HCT116 (cell line): ENCODE results near the gene SERINC3. TPM values are rescaled to one million over a fixed set of nuclear protein-coding genes. Genes with fewer than 3 reads are reported as not detected.

ENCODE experiments used
- ATAC-seq: fragments of 200-7000 bp; cut with Tn5 transposase; 2 replicates; pipeline ENCODE4 v1.9.1; 2020; ENCODE audit warnings: mild to moderate bottlenecking, moderate library complexity
- BruUV-seq: library from RNA; stranded (reverse); fragments of 400-500 nt; replicated peaks from 2 replicates; lab custom pipeline; 2021; lab: Mats Ljungman, UMichigan
- CTCF ChIA-PET: fragments of 300-600 bp; sonication (Branson Sonifier 250); formaldehyde crosslinking; loops from one replicate; lab custom pipeline; 2021; ENCODE audit warnings: antibody characterized with exemption; lab: Charles Lee
- POLR2A ChIA-PET: fragments of 300-600, 350-600 bp; sonication (Branson Sonifier 250); formaldehyde crosslinking; loops from one replicate; lab custom pipeline; 2021; ENCODE audit warnings: antibody characterized with exemption; lab: Charles Lee
- RAD21 ChIA-PET, 2 experiments: fragments of 300-600 bp; sonication (Branson Sonifier 250); formaldehyde crosslinking; loops; one replicate each; lab custom pipeline; 2023; ENCODE audit warnings: low total read pairs in 2 of 2; ENCODE audit not compliant: uncharacterized antibody in 2 of 2, unreplicated experiment in 2 of 2, low non-redundant PET in 1 of 2; lab: Charles Lee
- DNase-seq: peaks from one replicate; pipeline ENCODE4 v3.0.0-alpha.2; 2010; ENCODE audit warnings: low read depth, low spot score
- H2AFZ ChIP-seq: fragments of 200-600 bp; shearing (Covaris generic), sonication (generic); 2 replicates; pipeline ENCODE4 v1.6.1; 2017; ENCODE audit warnings: low read depth, mixed run types, mixed read lengths, antibody characterized with exemption, low read length; ENCODE audit not compliant: poor library complexity, severe bottlenecking
- H3K27ac ChIP-seq: 2 replicates; pipeline ENCODE4 v1.5.1; 2012; ENCODE audit warnings: low read depth, low read length
- H3K27me3 ChIP-seq: fragments of 200-600 bp; sonication (generic); 2 replicates; pipeline ENCODE4 v1.6.1; 2016; ENCODE audit warnings: mixed run types, low read length, mixed read lengths; ENCODE audit not compliant: insufficient read depth
- H3K36me3 ChIP-seq, 2 experiments: fragments of 200-500 bp in 1 of 2; fragments of 200-600 bp in 1 of 2; sonication (Bioruptor generic) in 1 of 2; sonication (generic) in 1 of 2; 2 replicates each; pipeline versions ENCODE4 v1.5.1 to v1.6.1; 2014 to 2016; ENCODE audit warnings: low read length in 2 of 2, inconsistent platforms in 1 of 2, mixed read lengths in 1 of 2, mixed run types in 1 of 2; ENCODE audit not compliant: insufficient read depth in 2 of 2, control insufficient read depth in 1 of 2
- H3K4me1 ChIP-seq, 2 experiments: fragments of 200-600 bp in 1 of 2; sonication (generic) in 1 of 2; 2 replicates each; pipeline versions ENCODE4 v1.5.1 to v1.6.1; 2012 to 2017; ENCODE audit warnings: low read length in 2 of 2, inconsistent platforms in 1 of 2, mild to moderate bottlenecking in 1 of 2, mixed read lengths in 1 of 2, mixed run types in 1 of 2, moderate library complexity in 1 of 2; ENCODE audit not compliant: insufficient read depth in 2 of 2, control insufficient read depth in 1 of 2
- H3K4me2 ChIP-seq: fragments of 200-600 bp; sonication (generic); 2 replicates; pipeline ENCODE4 v1.6.1; 2017; ENCODE audit warnings: mixed run types, low read length, mixed read lengths
- H3K4me3 ChIP-seq, 2 experiments: fragments of 200-600 bp in 1 of 2; sonication (generic) in 1 of 2; replicated peaks in 1 of 2; 2 replicates each; pipeline ENCODE4 v1.5.1; 2011 to 2016; ENCODE audit warnings: low read length in 2 of 2, control low read depth in 1 of 2, low read depth in 1 of 2, mild to moderate bottlenecking in 1 of 2, mixed read lengths in 1 of 2, mixed run types in 1 of 2
- H3K79me2 ChIP-seq: fragments of 200-600 bp; sonication (generic); 2 replicates; pipeline ENCODE4 v1.6.1; 2017; ENCODE audit warnings: mild to moderate bottlenecking, mixed run types, low read length, moderate library complexity, mixed read lengths; ENCODE audit not compliant: insufficient read depth
- H3K9ac ChIP-seq: fragments of 200-600 bp; sonication (generic); 2 replicates; pipeline ENCODE4 v1.6.1; 2016; ENCODE audit warnings: low read length, mixed read lengths
- H3K9me2 ChIP-seq: fragments of 200-600 bp; sonication (generic), shearing (Covaris generic); 2 replicates; pipeline ENCODE4 v1.6.1; 2017; ENCODE audit warnings: mixed run types, mild to moderate bottlenecking, moderate library complexity; ENCODE audit not compliant: insufficient read depth
- H3K9me3 ChIP-seq, 2 experiments: fragments of 200-500 bp in 1 of 2; fragments of 200-600 bp in 1 of 2; sonication (Bioruptor generic) in 1 of 2; sonication (generic) in 1 of 2; 2 replicates each; pipeline ENCODE4 v1.6.1; 2014 to 2017; ENCODE audit warnings: low read length in 2 of 2, mixed read lengths in 2 of 2, inconsistent platforms in 1 of 2, low read depth in 1 of 2, mild to moderate bottlenecking in 1 of 2, mixed run types in 1 of 2, moderate library complexity in 1 of 2; ENCODE audit not compliant: control insufficient read depth in 1 of 2, insufficient read depth in 1 of 2
- H4K20me1 ChIP-seq: fragments of 200-600 bp; sonication (generic), shearing (Covaris generic); 2 replicates; pipeline ENCODE4 v1.6.1; 2017; ENCODE audit warnings: mixed run types, mild to moderate bottlenecking, moderate library complexity; ENCODE audit not compliant: insufficient read depth
- ATF3 ChIP-seq: IDR thresholded peaks from 2 replicates; pipeline ENCODE4 v1.6.1; 2012
- CBX3 ChIP-seq: IDR thresholded peaks from 2 replicates; pipeline ENCODE4 v1.6.1; 2012; ENCODE audit warnings: low read depth
- CEBPB ChIP-seq: IDR thresholded peaks from 2 replicates; pipeline ENCODE4 v1.6.1; 2012; ENCODE audit warnings: low read depth
- EGR1 ChIP-seq: IDR thresholded peaks from 2 replicates; pipeline ENCODE4 v1.6.1; 2012; ENCODE audit warnings: low read depth
- EZH2 ChIP-seq: fragments of 200-600 bp; sonication (generic); IDR thresholded peaks from 2 replicates; pipeline ENCODE4 v1.6.1; 2017; ENCODE audit warnings: antibody characterized with exemption, mixed run types
- EZH2phosphoT487 ChIP-seq: fragments of 200-600 bp; IDR thresholded peaks from 2 replicates; pipeline ENCODE4 v1.6.1; 2018; ENCODE audit warnings: antibody characterized with exemption, borderline replicate concordance
- FOSL1 ChIP-seq: IDR thresholded peaks from 2 replicates; pipeline ENCODE4 v1.6.1; 2012; ENCODE audit warnings: low read depth
- JUND ChIP-seq: IDR thresholded peaks from 2 replicates; pipeline ENCODE4 v1.6.1; 2012
- POLR2AphosphoS5 ChIP-seq: IDR thresholded peaks from 2 replicates; pipeline ENCODE4 v1.6.1; 2011; ENCODE audit warnings: mild to moderate bottlenecking, low read depth, low read length, moderate library complexity
- SIN3A ChIP-seq: IDR thresholded peaks from 2 replicates; pipeline ENCODE4 v1.6.1; 2012; ENCODE audit warnings: low read depth
- SP1 ChIP-seq: IDR thresholded peaks from 2 replicates; pipeline ENCODE4 v1.6.1; 2012; ENCODE audit warnings: low read depth
- SRF ChIP-seq: IDR thresholded peaks from 2 replicates; pipeline ENCODE4 v1.6.1; 2012; ENCODE audit warnings: low read depth
- YY1 ChIP-seq: IDR thresholded peaks from 2 replicates; pipeline ENCODE4 v1.6.1; 2011; ENCODE audit warnings: low read length, low read depth, moderate library complexity, mild to moderate bottlenecking; ENCODE audit not compliant: insufficient replicate concordance; ENCODE audit errors: extremely low read depth
- ZFX ChIP-seq: fragments of 450-650 bp; IDR thresholded peaks from 2 replicates; pipeline ENCODE4 v1.6.1; 2017
- ZNF274 ChIP-seq: fragments of 200-500 bp; sonication (Bioruptor generic); IDR thresholded peaks from 2 replicates; pipeline ENCODE4 v1.6.1; 2014; ENCODE audit warnings: mild to moderate bottlenecking, low read depth, low read length, inconsistent platforms
- intact Hi-C: fragments of 100-400 bp; cut with micrococcal nuclease; formaldehyde crosslinking; loops from 2 replicates; pipeline ENCODE4 v1.10.0; 2022
- total RNA-seq: library from RNA; stranded (reverse); gene quantifications from one replicate; pipeline ENCODE4 v1.2.1, GENCODE V29; 2021; ENCODE audit not compliant: unreplicated experiment

Gene SERINC3
- total RNA-seq, 1 experiment from 2014 or later, result 56.8 TPM

GRCh38 chr20:44509762-44510161 is 12.1 kb downstream of the SERINC3 start:
- no peaks in the 10 kb centered on the region for H3K4me1 ChIP-seq
- DNase-seq (no peak), ATAC-seq (no peak)
- ChIA-PET RAD21 (no interaction called here), POLR2A (no interaction called here), CTCF (no interaction called here)
- intact Hi-C loops, result no loop called here
- no peaks in the 10 kb centered on the region for H3K9me2 ChIP-seq
- H3K4me2 ChIP-seq, result no peak overlapping the region
- no peak overlapping the region for H2AFZ ChIP-seq
- H3K27ac ChIP-seq, result no peak overlapping the region
- H3K9me3 ChIP-seq, result no peaks in the 10 kb centered on the region
- peaks cover 17% of the 10 kb centered on the region; the same call in 1 of the 2 replicates for H3K79me2 ChIP-seq
- BruUV-seq, result no TSS peak
- TF ChIP-seq ZFX, result no peak
- TF ChIP-seq JUND, result no peak
- TF ChIP-seq ATF3, result no peak
- TF ChIP-seq CBX3, result no peak
- no peak for TF ChIP-seq YY1
- no peak for TF ChIP-seq SP1
- TF ChIP-seq ZNF274, result no peak
- TF ChIP-seq SRF, result no peak
- no peak for TF ChIP-seq SIN3A
- no peak for TF ChIP-seq EGR1
- no peak for TF ChIP-seq EZH2
- TF ChIP-seq FOSL1, result no peak
- no peak for TF ChIP-seq POLR2AphosphoS5
- TF ChIP-seq CEBPB, result no peak
- no peak for TF ChIP-seq EZH2phosphoT487
- no peak overlapping the region for H3K9ac ChIP-seq
- H3K4me3 ChIP-seq, result no peak overlapping the region
- no peaks in the 10 kb centered on the region for H3K27me3 ChIP-seq
- H4K20me1 ChIP-seq, result no peaks in the 10 kb centered on the region
- peaks cover 5 to 41% of the 10 kb centered on the region in 2 experiments; a peak in 3 of 4 replicates for H3K36me3 ChIP-seq
